GM13976 (cell line): ENCODE measurements around the gene SAMD4B.

Experiments used
- DNase-seq: peaks from one replicate; pipeline ENCODE4 v3.0.0; 2012; ENCODE audit warnings: low spot score
- CTCF ChIP-seq: IDR thresholded peaks from 2 replicates; pipeline ENCODE4 v1.5.1; 2012; ENCODE audit warnings: borderline replicate concordance, mild to moderate bottlenecking; ENCODE audit not compliant: insufficient read depth; ENCODE audit errors: extremely low read depth, missing control alignments, control extremely low read depth
- in situ Hi-C: fragments of 300-500 bp; cut with MboI; formaldehyde crosslinking; loops from one replicate; pipeline ENCODE4 v1.12.0; 2022; ENCODE audit warnings: low sequenced_read_pairs, mixed read lengths, inconsistent platforms; ENCODE audit not compliant: unreplicated experiment

Gene SAMD4B

GRCh38 chr19:39319098-39319891 lies 22.9 kb upstream of the SAMD4B start:
- no peak for TF ChIP-seq CTCF
- DNase-seq = no peak
- in situ Hi-C loops = no loop called here

- in situ Hi-C loops = no loop called here
- no peak for DNase-seq
- no peak for TF ChIP-seq CTCF
Observed at GRCh38 chr19:39319892-39320248, 22.4 kb upstream of the SAMD4B start.

GRCh38 chr19:39321117-39321831 lies 20.9 kb upstream of the SAMD4B start:
- no peak for DNase-seq
- no peak for TF ChIP-seq CTCF
- in situ Hi-C loops = no loop called here

- in situ Hi-C loops = no loop called here
- DNase-seq = no peak
- TF ChIP-seq CTCF = no peak
Observed at GRCh38 chr19:39321832-39322176, 20.4 kb upstream of the SAMD4B start.

- no peak for TF ChIP-seq CTCF
- DNase-seq = no peak
- in situ Hi-C loops = no loop called here
Observed at GRCh38 chr19:39324242-39324842, 17.9 kb upstream of the SAMD4B start.

GRCh38 chr19:39325778-39326665 lies 16.2 kb upstream of the SAMD4B start:
- no peak for DNase-seq
- in situ Hi-C loops = no loop called here
- no peak for TF ChIP-seq CTCF
